WTC11 (cell line): ENCODE data around the gene CCDC107.

ENCODE experiments used
- CTCF ChIP-seq: fragments of 200-600 bp; IDR thresholded peaks from 2 replicates; pipeline ENCODE4 v1.8.0; 2022; ENCODE audit warnings: antibody characterized with exemption
- ESRRA ChIP-seq: sonication (generic); formaldehyde crosslinking; IDR thresholded peaks from 2 replicates; pipeline ENCODE4 v1.8.1; 2022; ENCODE audit warnings: mild to moderate bottlenecking, missing genetic modification reagents, borderline replicate concordance
- GABPB1 ChIP-seq: sonication (generic); formaldehyde crosslinking; IDR thresholded peaks from 2 replicates; pipeline ENCODE4 v1.8.1; 2023; ENCODE audit warnings: mild to moderate bottlenecking, missing genetic modification reagents
- JUN ChIP-seq: sonication (generic); formaldehyde crosslinking; IDR thresholded peaks from 2 replicates; pipeline ENCODE4 v1.8.0; 2023; ENCODE audit warnings: mild to moderate bottlenecking, missing genetic modification reagents
- MAX ChIP-seq: sonication (generic); formaldehyde crosslinking; IDR thresholded peaks from 2 replicates; pipeline ENCODE4 v1.8.0; 2022; ENCODE audit warnings: mild to moderate bottlenecking, missing genetic modification reagents
- MXD4 ChIP-seq: fragments of 250-450 bp; sonication (Bioruptor Pico); IDR thresholded peaks from 2 replicates; pipeline ENCODE4 v1.8.0; 2021; ENCODE audit warnings: mild to moderate bottlenecking, moderate library complexity, borderline replicate concordance
- NR3C1 ChIP-seq: sonication (generic); formaldehyde crosslinking; conservative IDR thresholded peaks from 2 replicates; pipeline ENCODE4 v1.8.1; 2023; ENCODE audit warnings: low read depth, mild to moderate bottlenecking, missing genetic modification reagents
- SP1 ChIP-seq: sonication (generic); formaldehyde crosslinking; conservative IDR thresholded peaks from 2 replicates; pipeline ENCODE4 v1.8.1; 2022; ENCODE audit warnings: missing genetic modification reagents
- STAT6 ChIP-seq: sonication (generic); formaldehyde crosslinking; conservative IDR thresholded peaks from 2 replicates; pipeline ENCODE4 v1.8.1; 2023; ENCODE audit warnings: mild to moderate bottlenecking, low read depth, missing genetic modification reagents, moderate library complexity
- TCF7 ChIP-seq: sonication (generic); formaldehyde crosslinking; IDR thresholded peaks from 2 replicates; pipeline ENCODE4 v1.8.0; 2022; ENCODE audit warnings: mild to moderate bottlenecking, low read depth, missing genetic modification reagents, moderate library complexity
- ZNF232 ChIP-seq: sonication (generic); formaldehyde crosslinking; IDR thresholded peaks from 2 replicates; pipeline ENCODE4 v1.8.0; 2022; ENCODE audit warnings: mild to moderate bottlenecking, missing genetic modification reagents
- ZNF263 ChIP-seq: sonication (generic); formaldehyde crosslinking; IDR thresholded peaks from 2 replicates; pipeline ENCODE4 v1.8.1; 2022; ENCODE audit warnings: low read depth, mild to moderate bottlenecking, moderate library complexity, missing genetic modification reagents

GRCh38 chr9:35684921-35685320, 26.8 kb downstream of the CCDC107 start:
- TF ChIP-seq ESRRA (CRISPR knock-in tag): no peak
- no peak for TF ChIP-seq MAX (CRISPR knock-in tag)
- TF ChIP-seq MXD4 (CRISPR knock-in tag): no peak
- TF ChIP-seq ZNF263 (CRISPR knock-in tag): no peak
- TF ChIP-seq CTCF: no peak
- TF ChIP-seq GABPB1 (CRISPR knock-in tag): no peak
- no peak for TF ChIP-seq ZNF232 (CRISPR knock-in tag)
- no peak for TF ChIP-seq STAT6 (CRISPR knock-in tag)
- no peak for TF ChIP-seq NR3C1 (CRISPR knock-in tag)
- no peak for TF ChIP-seq SP1 (CRISPR knock-in tag)
- TF ChIP-seq JUN (CRISPR knock-in tag): no peak
- no peak for TF ChIP-seq TCF7
